WERI-Rb-1 (cell line): ENCODE measurements around the gene HECTD4.

Experiments
- DNase-seq: peaks from one replicate; pipeline ENCODE4 v3.0.0-alpha.2; 2020
- H3K27ac ChIP-seq: fragments of 250-450 bp; sonication (Bioruptor Pico); 2 replicates; pipeline ENCODE4 v1.5.1; 2020; ENCODE audit warnings: mild to moderate bottlenecking, moderate library complexity
- H3K27me3 ChIP-seq: fragments of 250-450 bp; sonication (Bioruptor Pico); 2 replicates; pipeline ENCODE4 v1.5.1; 2021; ENCODE audit warnings: mild to moderate bottlenecking, low read depth, moderate library complexity; ENCODE audit not compliant: insufficient read depth, severe bottlenecking
- H3K36me3 ChIP-seq: fragments of 250-450 bp; sonication (Bioruptor Pico); 2 replicates; pipeline ENCODE4 v1.5.1; 2020; ENCODE audit warnings: mild to moderate bottlenecking, moderate library complexity
- H3K4me3 ChIP-seq: 2 replicates; pipeline ENCODE4 v1.5.1; 2011; ENCODE audit warnings: low read depth, mild to moderate bottlenecking, control low read depth, low read length
- H3K9me3 ChIP-seq: fragments of 250-450 bp; sonication (Bioruptor Pico); 2 replicates; pipeline ENCODE4 v1.5.1; 2021; ENCODE audit warnings: mild to moderate bottlenecking, moderate library complexity; ENCODE audit not compliant: severe bottlenecking
- TF ChIP-seq, protein P1 (sequence below): IDR thresholded peaks from 2 replicates; pipeline ENCODE4 v1.5.1; 2011; ENCODE audit warnings: low read depth, mild to moderate bottlenecking, control low read depth, inconsistent platforms, low read length

HECTD4 gene

DNA sequence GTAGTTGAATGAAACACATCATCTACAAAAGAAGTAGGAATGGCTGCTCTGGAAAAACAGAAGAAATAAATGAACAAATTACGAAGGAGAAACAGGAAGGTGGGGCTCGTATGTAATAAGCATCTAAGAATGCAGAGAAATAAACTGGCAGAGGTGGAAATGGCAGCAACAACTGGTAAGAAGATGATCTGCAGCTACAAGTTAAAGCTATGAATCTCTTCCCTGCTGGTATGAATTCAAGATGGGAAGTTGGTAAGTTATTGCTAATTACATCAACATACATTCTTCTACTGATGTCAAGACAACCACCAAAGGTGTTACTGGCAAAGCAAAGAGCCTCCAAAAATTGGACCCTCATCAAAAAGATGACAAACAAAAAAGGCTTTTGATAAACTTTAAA lies 59.8 kb downstream of the HECTD4 start:
- peaks cover 16% of the 10 kb centered on the region for H3K36me3 ChIP-seq
- no peaks in the 10 kb centered on the region for H3K27me3 ChIP-seq
- no peak overlapping the region for H3K27ac ChIP-seq
- no peak for DNase-seq
- H3K9me3 ChIP-seq: no peaks in the 10 kb centered on the region
- no peak overlapping the region for H3K4me3 ChIP-seq
- TF ChIP-seq, protein P1, sequence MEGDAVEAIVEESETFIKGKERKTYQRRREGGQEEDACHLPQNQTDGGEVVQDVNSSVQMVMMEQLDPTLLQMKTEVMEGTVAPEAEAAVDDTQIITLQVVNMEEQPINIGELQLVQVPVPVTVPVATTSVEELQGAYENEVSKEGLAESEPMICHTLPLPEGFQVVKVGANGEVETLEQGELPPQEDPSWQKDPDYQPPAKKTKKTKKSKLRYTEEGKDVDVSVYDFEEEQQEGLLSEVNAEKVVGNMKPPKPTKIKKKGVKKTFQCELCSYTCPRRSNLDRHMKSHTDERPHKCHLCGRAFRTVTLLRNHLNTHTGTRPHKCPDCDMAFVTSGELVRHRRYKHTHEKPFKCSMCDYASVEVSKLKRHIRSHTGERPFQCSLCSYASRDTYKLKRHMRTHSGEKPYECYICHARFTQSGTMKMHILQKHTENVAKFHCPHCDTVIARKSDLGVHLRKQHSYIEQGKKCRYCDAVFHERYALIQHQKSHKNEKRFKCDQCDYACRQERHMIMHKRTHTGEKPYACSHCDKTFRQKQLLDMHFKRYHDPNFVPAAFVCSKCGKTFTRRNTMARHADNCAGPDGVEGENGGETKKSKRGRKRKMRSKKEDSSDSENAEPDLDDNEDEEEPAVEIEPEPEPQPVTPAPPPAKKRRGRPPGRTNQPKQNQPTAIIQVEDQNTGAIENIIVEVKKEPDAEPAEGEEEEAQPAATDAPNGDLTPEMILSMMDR: no peak

DNA sequence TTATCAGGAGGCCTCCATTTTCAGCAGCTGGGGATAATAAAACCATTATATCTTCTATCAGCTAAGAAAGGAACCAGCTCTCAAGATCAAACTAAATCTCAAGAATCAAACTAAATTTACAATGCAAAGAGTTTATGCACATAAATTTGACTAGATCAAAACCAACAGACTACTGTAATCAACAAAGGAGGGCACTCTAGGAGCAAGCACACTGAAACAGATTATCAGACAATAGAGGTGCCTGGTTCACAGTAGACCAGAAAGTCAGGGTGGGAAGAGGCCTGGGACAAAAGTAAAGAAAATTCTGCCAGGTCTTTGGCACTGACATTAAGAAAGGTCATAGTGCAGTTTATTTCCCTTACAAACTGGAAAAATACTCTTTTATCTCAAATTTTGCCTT lies 61.0 kb downstream of the HECTD4 start:
- peaks cover 21% of the 10 kb centered on the region for H3K36me3 ChIP-seq
- no peaks in the 10 kb centered on the region for H3K27me3 ChIP-seq
- H3K9me3 ChIP-seq: no peaks in the 10 kb centered on the region
- DNase-seq: no peak
- no peak overlapping the region for H3K4me3 ChIP-seq
- TF ChIP-seq, protein P1: no peak
- no peak overlapping the region for H3K27ac ChIP-seq

DNA sequence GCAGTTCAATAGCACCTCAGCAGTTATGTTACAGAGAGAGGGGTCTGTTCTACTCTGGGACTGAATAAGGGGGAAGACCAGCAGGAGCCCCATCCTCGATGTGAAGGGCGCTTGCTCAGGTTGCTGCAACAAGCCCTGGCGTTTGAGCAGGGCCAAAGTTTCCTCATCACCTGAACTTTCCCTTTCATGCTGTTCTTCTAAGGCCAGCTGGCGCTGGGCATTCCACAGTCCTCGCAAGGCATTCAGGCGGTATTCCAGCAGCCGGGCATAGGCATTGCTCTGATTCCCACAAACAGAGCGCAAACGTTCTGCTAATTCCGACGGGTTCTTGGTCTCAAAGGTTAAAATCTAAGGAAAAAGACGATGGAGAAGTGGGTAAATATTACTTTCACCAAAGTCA lies 62.8 kb downstream of the HECTD4 start:
- TF ChIP-seq, protein P1: no peak
- Histone ChIP-seq H3K9me3 (no peaks in the 10 kb centered on the region), H3K36me3 (peaks cover 21% of the 10 kb centered on the region), H3K4me3 (no peak overlapping the region), H3K27me3 (no peaks in the 10 kb centered on the region), H3K27ac (no peak overlapping the region)
- no peak for DNase-seq

DNA sequence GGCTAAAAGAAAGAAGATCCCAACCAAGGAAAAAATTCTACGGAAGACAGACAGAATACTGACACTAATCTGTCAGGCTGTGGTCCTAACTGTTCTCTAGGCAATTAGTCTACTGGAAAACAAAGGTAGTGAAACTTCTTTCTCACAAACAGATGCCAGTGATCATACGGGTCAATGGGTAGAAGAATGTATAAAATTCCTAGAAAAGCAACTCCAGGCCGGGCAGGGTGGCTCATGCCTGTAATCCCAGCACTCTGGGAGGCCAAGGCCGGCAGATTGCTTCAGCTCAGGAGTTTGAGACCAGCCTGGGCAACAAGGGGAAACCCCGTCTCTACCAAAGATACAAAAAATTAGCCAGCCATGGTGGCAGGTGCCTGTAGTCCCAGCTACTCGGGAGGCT lies 64.8 kb downstream of the HECTD4 start:
- H3K4me3 ChIP-seq: no peak overlapping the region
- no peak overlapping the region for H3K27ac ChIP-seq
- no peak for DNase-seq
- H3K27me3 ChIP-seq: no peaks in the 10 kb centered on the region
- H3K36me3 ChIP-seq: peaks cover 34% of the 10 kb centered on the region
- TF ChIP-seq, protein P1: no peak
- no peaks in the 10 kb centered on the region for H3K9me3 ChIP-seq

DNA sequence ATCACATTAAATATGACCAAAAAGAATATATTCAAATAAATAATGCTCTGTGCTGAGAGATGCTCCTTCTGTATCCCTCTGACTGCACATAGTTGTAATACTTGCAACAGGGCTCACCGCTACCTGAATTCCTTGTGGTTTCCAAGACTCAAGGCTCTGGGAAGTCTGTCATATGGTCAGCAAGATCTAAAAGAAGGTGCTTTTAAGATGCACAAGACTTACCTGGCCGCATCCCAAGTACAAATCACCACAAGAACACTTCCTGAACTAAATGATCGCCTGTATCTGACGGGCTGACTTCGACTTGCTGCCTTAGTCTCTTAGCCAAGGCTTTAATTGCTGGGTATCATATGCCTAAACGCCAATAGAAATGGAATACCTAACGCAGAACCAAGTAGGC lies 67.2 kb downstream of the HECTD4 start:
- Histone ChIP-seq H3K27me3 (no peaks in the 10 kb centered on the region), H3K4me3 (no peak overlapping the region), H3K36me3 (peaks cover 42% of the 10 kb centered on the region), H3K9me3 (no peaks in the 10 kb centered on the region), H3K27ac (no peak overlapping the region)
- TF ChIP-seq, protein P1: no peak
- DNase-seq: no peak

DNA sequence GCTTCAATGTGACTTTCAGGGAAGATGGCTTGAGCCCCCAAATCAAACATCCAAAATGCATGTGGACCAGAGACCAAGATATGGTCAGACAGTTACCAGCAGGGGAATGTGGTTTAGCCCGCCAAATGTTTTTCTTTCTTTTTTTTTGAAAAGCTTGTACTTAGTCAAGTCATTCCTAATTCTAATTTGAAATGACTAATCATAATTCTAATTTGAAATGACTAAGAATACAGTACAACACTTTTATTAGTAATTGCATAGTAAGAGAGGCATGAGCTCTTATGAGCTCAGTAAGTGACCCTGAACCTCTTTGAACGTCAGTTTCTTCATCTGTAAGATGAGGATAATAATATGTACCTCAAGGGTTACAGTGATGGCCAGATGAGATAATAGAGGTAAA lies 72.4 kb downstream of the HECTD4 start:
- no peaks in the 10 kb centered on the region for H3K27me3 ChIP-seq
- DNase-seq: no peak
- H3K4me3 ChIP-seq: no peak overlapping the region
- peaks cover 52% of the 10 kb centered on the region for H3K36me3 ChIP-seq
- no peak overlapping the region for H3K27ac ChIP-seq
- TF ChIP-seq, protein P1: no peak
- no peaks in the 10 kb centered on the region for H3K9me3 ChIP-seq
